Urinary bladder (tissue), 4 donors: ENCODE results near the gene TIMM50. TPM values are rescaled to one million over a fixed set of nuclear protein-coding genes. Genes with fewer than 3 reads are reported as not detected.
A peak's percentile ranks its signal among the peaks of the same experiment; 100 is the strongest.

ENCODE experiments used
- DNase-seq: peaks from one replicate; pipeline ENCODE4 v3.0.0-alpha.2; 2015; ENCODE audit errors: extremely low spot score
- H3K27ac ChIP-seq: one replicate; pipeline ENCODE4 v1.5.1; 2013; ENCODE audit warnings: low read depth, mild to moderate bottlenecking, moderate library complexity
- H3K36me3 ChIP-seq: one replicate; pipeline ENCODE4 v1.6.1; 2013; ENCODE audit warnings: mild to moderate bottlenecking, moderate library complexity; ENCODE audit not compliant: insufficient read depth
- H3K4me1 ChIP-seq: one replicate; pipeline ENCODE4 v1.6.1; 2013; ENCODE audit warnings: mild to moderate bottlenecking, moderate library complexity; ENCODE audit not compliant: insufficient read depth
- H3K4me3 ChIP-seq: one replicate; pipeline ENCODE4 v1.5.1; 2013; ENCODE audit warnings: low read depth, low read length
- WGBS: extraction: QIAGEN DNeasy Blood & Tissue Kit; methylation state at CpG from one replicate; pipeline ENCODE4 v1.1.7; 2013; 5-methylcytosine and 5-hydroxymethylcytosine counted together
- polyA plus RNA-seq: library from polyadenylated mRNA; stranded (reverse); fragments of 200-250 nt; gene quantifications from one replicate; pipeline ENCODE4 v1.2.3, GENCODE V29; 2013
- total RNA-seq: library from RNA; depleted of rRNA; stranded (reverse); fragments of >200 nt; gene quantifications from one replicate; pipeline ENCODE4 v1.2.3, GENCODE V29; 2014
- donor health status: healthy with polysubstance abuse.
- donor health status: healthy.

Gene TIMM50
- total RNA-seq: 24.0 TPM
- polyA plus RNA-seq: 52.1 TPM

- under 1% methylated on average over 62 of the region's 62 CpGs for WGBS
Observed at GRCh38 chr19:39480337-39481228, at the start of gene TIMM50. TSS of gene TIMM50 (plus strand) at chr19:39480838. CDS start at chr19:39480854, 16 bp downstream.

GRCh38 chr19:39432677-39433025 is 48.0 kb upstream of the TIMM50 start:
- peaks cover 4% of the 10 kb centered on the region for H3K36me3 ChIP-seq
- 88% methylated on average over 8 of the region's 8 CpGs for WGBS
- no peaks in the 10 kb centered on the region for H3K4me1 ChIP-seq
- no peak overlapping the region for H3K4me3 ChIP-seq
- DNase-seq: no peak
- no peak overlapping the region for H3K27ac ChIP-seq

More at GRCh38 chr19:39480337-39481228, at the start of gene TIMM50:
- H3K27ac ChIP-seq: peak within 1 kb of the TSS; percentile 44
- H3K4me1 ChIP-seq: no peaks in the 10 kb centered on the region
- DNase-seq: peak; percentile 91
- H3K4me3 ChIP-seq: peak within 1 kb of the TSS; percentile 90
- H3K36me3 ChIP-seq: peaks cover 2% of the 10 kb centered on the region

- Histone ChIP-seq H3K36me3 (peaks cover 4% of the 10 kb centered on the region), H3K27ac (no peak overlapping the region), H3K4me3 (no peak overlapping the region), H3K4me1 (no peaks in the 10 kb centered on the region)
- no peak for DNase-seq
- WGBS: 96% methylated on average over 8 of the region's 8 CpGs
Observed at GRCh38 chr19:39433480-39434079, 47.1 kb upstream of the TIMM50 start.

- WGBS: 55% methylated on average over 10 of the region's 10 CpGs
- Histone ChIP-seq H3K36me3 (peaks cover 4% of the 10 kb centered on the region), H3K4me1 (no peaks in the 10 kb centered on the region), H3K4me3 (no peak overlapping the region), H3K27ac (no peak overlapping the region)
- DNase-seq: no peak
Observed at GRCh38 chr19:39434123-39435076, 46.2 kb upstream of the TIMM50 start.

GRCh38 chr19:39435499-39436349 is 44.9 kb upstream of the TIMM50 start, which contains the start of gene RPS16:
TSS of gene RPS16 (minus strand) at chr19:39435949. CDS start at chr19:39435895, 54 bp downstream.
- Histone ChIP-seq H3K27ac (peak within 1 kb of the TSS; percentile 66), H3K36me3 (peaks cover 4% of the 10 kb centered on the region), H3K4me3 (peak within 1 kb of the TSS; percentile 92), H3K4me1 (no peaks in the 10 kb centered on the region)
- WGBS: under 1% methylated on average over 61 of the region's 61 CpGs
- peak; percentile 97 for DNase-seq

GRCh38 chr19:39436350-39436716 is 44.3 kb upstream of the TIMM50 start:
- H3K27ac ChIP-seq: peak overlapping the region; percentile 66
- no peak for DNase-seq
- no peaks in the 10 kb centered on the region for H3K4me1 ChIP-seq
- peak overlapping the region; percentile 34 for H3K4me3 ChIP-seq
- peaks cover 4% of the 10 kb centered on the region for H3K36me3 ChIP-seq
- 0% methylated on average over 2 of the region's 2 CpGs for whole genome bisulfite sequencing

- Histone ChIP-seq H3K36me3 (no peaks in the 10 kb centered on the region), H3K4me3 (no peak overlapping the region), H3K27ac (no peak overlapping the region), H3K4me1 (no peaks in the 10 kb centered on the region)
- WGBS: 82% methylated on average over 9 of the region's 9 CpGs
- DNase-seq: no peak
Observed at GRCh38 chr19:39438270-39438934, 42.2 kb upstream of the TIMM50 start.

- peak overlapping the region; percentile 91 for H3K4me3 ChIP-seq
- H3K4me1 ChIP-seq: peaks cover 5% of the 10 kb centered on the region
- no peak for DNase-seq
- H3K27ac ChIP-seq: peak overlapping the region; percentile 89
- no peaks in the 10 kb centered on the region for H3K36me3 ChIP-seq
- WGBS: 4% methylated on average over 17 of the region's 17 CpGs
Observed at GRCh38 chr19:39444598-39445195, 35.9 kb upstream of the TIMM50 start.

GRCh38 chr19:39445196-39446111 is 35.2 kb upstream of the TIMM50 start, which contains the start of gene SUPT5H:
TSS of gene SUPT5H (plus strand) at chr19:39445582. CDS start at chr19:39445891, 309 bp downstream.
- peak within 1 kb of the TSS; percentile 91 for H3K4me3 ChIP-seq
- under 1% methylated on average over 68 of the region's 68 CpGs for WGBS
- H3K27ac ChIP-seq: peak within 1 kb of the TSS; percentile 89
- H3K4me1 ChIP-seq: peaks cover 5% of the 10 kb centered on the region
- no peaks in the 10 kb centered on the region for H3K36me3 ChIP-seq
- peak; percentile 94 for DNase-seq

- Histone ChIP-seq H3K4me3 (peak overlapping the region; percentile 91), H3K36me3 (no peaks in the 10 kb centered on the region), H3K27ac (no peak overlapping the region), H3K4me1 (peaks cover 5% of the 10 kb centered on the region)
- WGBS: 87% methylated on average over 16 of the region's 16 CpGs
- DNase-seq: no peak
Observed at GRCh38 chr19:39446365-39447084, 34.1 kb upstream of the TIMM50 start.
